A549 (cell line): ENCODE measurements around the gene HOOK1. TPM values are rescaled to one million over a fixed set of nuclear protein-coding genes. Genes with fewer than 3 reads are reported as not detected.

Experiments used
- ATAC-seq, 2 experiments: fragments of 200-7000 bp in 1 of 2; fragments of >200 bp in 1 of 2; cut with Nextera tagmentation in 1 of 2; cut with Tn5 transposase in 1 of 2; 3 replicates each; pipeline versions ENCODE4 v1.8.0 to v1.9.1; 2018 to 2020; ENCODE audit warnings: mild to moderate bottlenecking in 1 of 2, moderate library complexity in 1 of 2
- CTCF ChIA-PET: fragments of 300-600 bp; sonication (Branson Sonifier 250); formaldehyde crosslinking; extraction: SDS; loops from one replicate; lab custom pipeline; 2021; ENCODE audit warnings: antibody characterized with exemption, inconsistent platforms; lab: Yijun Ruan, JAX
- POLR2A ChIA-PET: fragments of 350-600 bp; formaldehyde crosslinking; extraction: SDS; loops from one replicate; lab custom pipeline; 2021; ENCODE audit warnings: antibody characterized with exemption, inconsistent platforms; lab: Yijun Ruan, JAX
- DNase-seq, 2 experiments: peaks; one replicate each; pipeline versions ENCODE4 v3.0.0 to v3.0.0-alpha.2; 2011 to 2016; ENCODE audit warnings: low read depth in 1 of 2, low spot score in 1 of 2
- FAIRE-seq: peaks from 2 replicates; lab custom pipeline; 2011; peaks lifted over from hg19 to GRCh38; lab: Jason Lieb, UNC
- H3K27ac ChIP-seq, 2 experiments: fragments of >200 bp; sonication (Bioruptor Twin); formaldehyde crosslinking; 3 replicates each; pipeline ENCODE4 v1.5.1; 2016 to 2017
- H3K4me1 ChIP-seq: fragments of >200 bp; sonication (Bioruptor Twin); formaldehyde crosslinking; 3 replicates; pipeline ENCODE4 v1.6.1; 2016
- H3K4me2 ChIP-seq: fragments of >200 bp; sonication (Bioruptor Twin); formaldehyde crosslinking; 3 replicates; pipeline ENCODE4 v1.6.1; 2016
- H3K4me3 ChIP-seq: fragments of >200 bp; sonication (Bioruptor Twin); formaldehyde crosslinking; 3 replicates; pipeline ENCODE4 v1.5.1; 2016
- H3K9me3 ChIP-seq: fragments of >200 bp; sonication (Bioruptor Twin); formaldehyde crosslinking; 3 replicates; pipeline ENCODE4 v1.6.1; 2016
- CBX2 ChIP-seq: fragments of 200-600 bp; sonication (generic); IDR thresholded peaks from 2 replicates; pipeline ENCODE4 v1.6.1; 2016; ENCODE audit warnings: low read depth, mild to moderate bottlenecking, borderline replicate concordance
- CBX8 ChIP-seq: fragments of 200-600 bp; sonication (generic); IDR thresholded peaks from 2 replicates; pipeline ENCODE4 v1.6.1; 2016
- CEBPB ChIP-seq, 2 experiments: fragments of >200 bp in 1 of 2; sonication (Bioruptor Twin) in 1 of 2; formaldehyde crosslinking in 1 of 2; IDR thresholded peaks; 2 replicates each; pipeline ENCODE4 v1.6.1; 2012 to 2016
- EHMT2 ChIP-seq: fragments of 200-600 bp; sonication (generic); IDR thresholded peaks from 2 replicates; pipeline ENCODE4 v1.6.1; 2016; ENCODE audit warnings: antibody characterized with exemption, low read depth, mild to moderate bottlenecking, moderate library complexity
- EP300 ChIP-seq, 2 experiments: fragments of >200 bp; sonication (Bioruptor Twin); formaldehyde crosslinking; IDR thresholded peaks; 2 replicates in 1 of 2; 3 replicates in 1 of 2; pipeline ENCODE4 v1.6.1; 2016 to 2017
- FOSL2 ChIP-seq, 2 experiments: fragments of 450-650 bp in 1 of 2; fragments of >200 bp in 1 of 2; sonication (Bioruptor Twin) in 1 of 2; formaldehyde crosslinking; IDR thresholded peaks; 2 replicates each; pipeline versions ENCODE4 v1.5.0 to v1.6.1; 2016 to 2020; ENCODE audit warnings: mild to moderate bottlenecking in 1 of 2, moderate library complexity in 1 of 2
- HDAC2 ChIP-seq: fragments of 200-600 bp; sonication (generic); IDR thresholded peaks from 2 replicates; pipeline ENCODE4 v1.6.1; 2016
- HEYL ChIP-seq: fragments of 250-450 bp; sonication (Bioruptor Pico); IDR thresholded peaks from 2 replicates; pipeline ENCODE4 v1.8.0; 2021; ENCODE audit warnings: mild to moderate bottlenecking, moderate library complexity
- HOXB13 ChIP-seq: fragments of 250-450 bp; sonication (Bioruptor Pico); IDR thresholded peaks from 2 replicates; pipeline ENCODE4 v1.5.0; 2020; ENCODE audit warnings: low read depth, mild to moderate bottlenecking, moderate library complexity
- JUNB ChIP-seq: fragments of >200 bp; sonication (Bioruptor Twin); formaldehyde crosslinking; IDR thresholded peaks from 2 replicates; pipeline ENCODE4 v1.6.1; 2016
- MAFK ChIP-seq: fragments of 450-650 bp; IDR thresholded peaks from 2 replicates; pipeline ENCODE4 v1.6.1; 2014; ENCODE audit not compliant: partially characterized antibody
- NFE2L2 ChIP-seq: fragments of 150-350 bp; conservative IDR thresholded peaks from 2 replicates; pipeline ENCODE4 v1.6.1; 2014; ENCODE audit warnings: low read length
- NPAS2 ChIP-seq: fragments of 250-450 bp; sonication (Bioruptor Pico); IDR thresholded peaks from 2 replicates; pipeline ENCODE4 v1.8.0; 2022; ENCODE audit warnings: mild to moderate bottlenecking, moderate library complexity, borderline replicate concordance
- NR3C1 ChIP-seq: fragments of >200 bp; sonication (Bioruptor Twin); formaldehyde crosslinking; IDR thresholded peaks from 3 replicates; pipeline ENCODE4 v1.6.1; 2017
- RARB ChIP-seq: fragments of 250-450 bp; sonication (Bioruptor Pico); IDR thresholded peaks from 2 replicates; pipeline ENCODE4 v1.8.0; 2021; ENCODE audit warnings: mild to moderate bottlenecking, moderate library complexity
- RCOR1 ChIP-seq: fragments of 150-350 bp; IDR thresholded peaks from 2 replicates; pipeline ENCODE4 v1.6.1; 2014; ENCODE audit warnings: antibody characterized with exemption, low read length, low read depth
- RNF2 ChIP-seq: fragments of 200-600 bp; sonication (generic); IDR thresholded peaks from 2 replicates; pipeline ENCODE4 v1.6.1; 2016; ENCODE audit warnings: low read depth, mild to moderate bottlenecking, antibody characterized with exemption, moderate library complexity, borderline replicate concordance
- SMC3 ChIP-seq: fragments of >200 bp; sonication (Bioruptor Twin); formaldehyde crosslinking; IDR thresholded peaks from 3 replicates; pipeline ENCODE4 v1.6.1; 2018; ENCODE audit warnings: inconsistent platforms
- ZNF302 ChIP-seq: fragments of 250-450 bp; sonication (Bioruptor Pico); IDR thresholded peaks from 2 replicates; pipeline ENCODE4 v1.9.0; 2021; ENCODE audit warnings: inconsistent platforms, mild to moderate bottlenecking, moderate library complexity
- WGBS: methylation state at CpG from one replicate; pipeline ENCODE4 v1.1.6; 2017; ENCODE audit errors: missing lambda C conversion rate; 5-methylcytosine and 5-hydroxymethylcytosine counted together
- polyA plus RNA-seq, 4 experiments: library from polyadenylated mRNA; depleted of rRNA in 3 of 4; stranded (reverse); fragments of >200 nt; fragmentation: RNase III in 1 of 4; extraction: RNeasy Plus Mini Kit Qiagen cat#74134 plus additional on column Dnase treatment in 1 of 4; gene quantifications; 2 replicates in 3 of 4; 3 replicates in 1 of 4; pipeline ENCODE4 v1.2.3, GENCODE V29; 2011 to 2017
- TF ChIP-seq, protein P1 (sequence below): fragments of 250-450 bp; sonication (Bioruptor Pico); IDR thresholded peaks from 2 replicates; pipeline ENCODE4 v1.5.0; 2021; ENCODE audit warnings: mild to moderate bottlenecking, moderate library complexity, borderline replicate concordance
- TF ChIP-seq, protein P2 (sequence below): fragments of 200-600 bp; sonication (generic); IDR thresholded peaks from 2 replicates; pipeline ENCODE4 v1.6.1; 2016; ENCODE audit warnings: antibody characterized with exemption, mild to moderate bottlenecking, moderate library complexity

Gene HOOK1
- polyA plus RNA-seq, 2 of the 4 experiments (the other 2 are of a cell fraction): 0.46 to 1.3 TPM

GRCh38 chr1:59765011-59765730 is 49.6 kb upstream of the HOOK1 start (continued):
- TF ChIP-seq CBX2 (no peak), RNF2 (no peak), HDAC2 (no peak), NR3C1 (no peak)

- TF ChIP-seq EP300 (IDR thresholded peaks at IDR 0.05) (no peak), JUNB (no peak), NPAS2 (no peak), FOSL2 (IDR thresholded peaks at IDR 0.05) (no peak), FOSL2 (CRISPR knock-in tag; IDR thresholded peaks at IDR 0.05) (no peak), MAFK (no peak), SMC3 (no peak), EHMT2 (no peak), RARB (CRISPR knock-in tag) (no peak), RNF2 (no peak), ZNF302 (CRISPR knock-in tag) (no peak), NR3C1 (no peak), CBX2 (no peak), HEYL (CRISPR knock-in tag) (no peak), CEBPB (IDR thresholded peaks at IDR 0.05) (no peak), RCOR1 (no peak), CBX8 (no peak), HOXB13 (CRISPR knock-in tag) (no peak), NFE2L2 (no peak)
- TF ChIP-seq, protein P1, sequence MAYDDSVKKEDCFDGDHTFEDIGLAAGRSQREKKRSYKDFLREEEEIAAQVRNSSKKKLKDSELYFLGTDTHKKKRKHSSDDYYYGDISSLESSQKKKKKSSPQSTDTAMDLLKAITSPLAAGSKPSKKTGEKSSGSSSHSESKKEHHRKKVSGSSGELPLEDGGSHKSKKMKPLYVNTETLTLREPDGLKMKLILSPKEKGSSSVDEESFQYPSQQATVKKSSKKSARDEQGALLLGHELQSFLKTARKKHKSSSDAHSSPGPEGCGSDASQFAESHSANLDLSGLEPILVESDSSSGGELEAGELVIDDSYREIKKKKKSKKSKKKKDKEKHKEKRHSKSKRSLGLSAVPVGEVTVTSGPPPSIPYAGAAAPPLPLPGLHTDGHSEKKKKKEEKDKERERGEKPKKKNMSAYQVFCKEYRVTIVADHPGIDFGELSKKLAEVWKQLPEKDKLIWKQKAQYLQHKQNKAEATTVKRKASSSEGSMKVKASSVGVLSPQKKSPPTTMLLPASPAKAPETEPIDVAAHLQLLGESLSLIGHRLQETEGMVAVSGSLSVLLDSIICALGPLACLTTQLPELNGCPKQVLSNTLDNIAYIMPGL (CRISPR knock-in tag): no peak
- TF ChIP-seq, protein P2, sequence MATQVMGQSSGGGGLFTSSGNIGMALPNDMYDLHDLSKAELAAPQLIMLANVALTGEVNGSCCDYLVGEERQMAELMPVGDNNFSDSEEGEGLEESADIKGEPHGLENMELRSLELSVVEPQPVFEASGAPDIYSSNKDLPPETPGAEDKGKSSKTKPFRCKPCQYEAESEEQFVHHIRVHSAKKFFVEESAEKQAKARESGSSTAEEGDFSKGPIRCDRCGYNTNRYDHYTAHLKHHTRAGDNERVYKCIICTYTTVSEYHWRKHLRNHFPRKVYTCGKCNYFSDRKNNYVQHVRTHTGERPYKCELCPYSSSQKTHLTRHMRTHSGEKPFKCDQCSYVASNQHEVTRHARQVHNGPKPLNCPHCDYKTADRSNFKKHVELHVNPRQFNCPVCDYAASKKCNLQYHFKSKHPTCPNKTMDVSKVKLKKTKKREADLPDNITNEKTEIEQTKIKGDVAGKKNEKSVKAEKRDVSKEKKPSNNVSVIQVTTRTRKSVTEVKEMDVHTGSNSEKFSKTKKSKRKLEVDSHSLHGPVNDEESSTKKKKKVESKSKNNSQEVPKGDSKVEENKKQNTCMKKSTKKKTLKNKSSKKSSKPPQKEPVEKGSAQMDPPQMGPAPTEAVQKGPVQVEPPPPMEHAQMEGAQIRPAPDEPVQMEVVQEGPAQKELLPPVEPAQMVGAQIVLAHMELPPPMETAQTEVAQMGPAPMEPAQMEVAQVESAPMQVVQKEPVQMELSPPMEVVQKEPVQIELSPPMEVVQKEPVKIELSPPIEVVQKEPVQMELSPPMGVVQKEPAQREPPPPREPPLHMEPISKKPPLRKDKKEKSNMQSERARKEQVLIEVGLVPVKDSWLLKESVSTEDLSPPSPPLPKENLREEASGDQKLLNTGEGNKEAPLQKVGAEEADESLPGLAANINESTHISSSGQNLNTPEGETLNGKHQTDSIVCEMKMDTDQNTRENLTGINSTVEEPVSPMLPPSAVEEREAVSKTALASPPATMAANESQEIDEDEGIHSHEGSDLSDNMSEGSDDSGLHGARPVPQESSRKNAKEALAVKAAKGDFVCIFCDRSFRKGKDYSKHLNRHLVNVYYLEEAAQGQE: no peak
- POLR2A ChIA-PET: no interaction called here
- FAIRE-seq (no peak), DNase-seq (no peak), ATAC-seq (no peak)
- CTCF ChIA-PET: no interaction called here
- no peak overlapping the region for H3K4me2 ChIP-seq
- H3K4me1 ChIP-seq: no peaks in the 10 kb centered on the region
- 72% methylated on average over 9 of the region's 9 CpGs for WGBS
- no peak overlapping the region for H3K4me3 ChIP-seq
- no peaks in the 10 kb centered on the region for H3K9me3 ChIP-seq
- no peak overlapping the region for H3K27ac ChIP-seq
These were observed 48.4 kb upstream of the HOOK1 start for GRCh38 chr1:59766227-59766855.
